Hepatocyte (in vitro differentiated cells): ENCODE data around the gene SLC25A12.

Source experiments
- EZH2 ChIP-seq: fragments of 200-600 bp; sonication (generic); IDR thresholded peaks from 2 replicates; pipeline ENCODE4 v1.6.1; 2016; ENCODE audit warnings: antibody characterized with exemption, mild to moderate bottlenecking, borderline replicate concordance
- TF ChIP-seq, protein P1 (sequence below): fragments of 200-600 bp; sonication (generic); IDR thresholded peaks from 2 replicates; pipeline ENCODE4 v1.5.1; 2016; ENCODE audit warnings: antibody characterized with exemption, mild to moderate bottlenecking; ENCODE audit not compliant: poor library complexity

DNA sequence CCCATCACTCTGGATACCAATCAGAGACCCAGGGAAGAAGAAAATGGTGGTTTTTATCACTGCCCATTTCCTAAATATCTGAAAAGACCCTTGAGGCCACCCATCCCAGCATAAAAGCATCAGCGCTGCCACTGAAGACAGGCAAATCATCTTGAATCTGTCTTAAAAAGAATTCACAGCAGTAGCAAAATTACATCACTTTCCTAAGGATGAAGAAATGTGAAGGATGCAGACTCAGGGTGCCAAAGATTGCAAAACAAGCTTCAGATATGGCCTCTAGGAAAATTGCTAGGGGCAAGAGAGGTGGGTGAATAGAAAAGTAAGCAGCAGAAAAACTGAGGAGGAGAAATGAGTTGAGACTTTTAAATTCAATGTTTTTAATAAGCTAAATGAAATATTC is 70.0 kb downstream of the SLC25A12 start:
- TF ChIP-seq EZH2, result no peak
- TF ChIP-seq, protein P1, sequence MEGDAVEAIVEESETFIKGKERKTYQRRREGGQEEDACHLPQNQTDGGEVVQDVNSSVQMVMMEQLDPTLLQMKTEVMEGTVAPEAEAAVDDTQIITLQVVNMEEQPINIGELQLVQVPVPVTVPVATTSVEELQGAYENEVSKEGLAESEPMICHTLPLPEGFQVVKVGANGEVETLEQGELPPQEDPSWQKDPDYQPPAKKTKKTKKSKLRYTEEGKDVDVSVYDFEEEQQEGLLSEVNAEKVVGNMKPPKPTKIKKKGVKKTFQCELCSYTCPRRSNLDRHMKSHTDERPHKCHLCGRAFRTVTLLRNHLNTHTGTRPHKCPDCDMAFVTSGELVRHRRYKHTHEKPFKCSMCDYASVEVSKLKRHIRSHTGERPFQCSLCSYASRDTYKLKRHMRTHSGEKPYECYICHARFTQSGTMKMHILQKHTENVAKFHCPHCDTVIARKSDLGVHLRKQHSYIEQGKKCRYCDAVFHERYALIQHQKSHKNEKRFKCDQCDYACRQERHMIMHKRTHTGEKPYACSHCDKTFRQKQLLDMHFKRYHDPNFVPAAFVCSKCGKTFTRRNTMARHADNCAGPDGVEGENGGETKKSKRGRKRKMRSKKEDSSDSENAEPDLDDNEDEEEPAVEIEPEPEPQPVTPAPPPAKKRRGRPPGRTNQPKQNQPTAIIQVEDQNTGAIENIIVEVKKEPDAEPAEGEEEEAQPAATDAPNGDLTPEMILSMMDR, result no peak
